ENCODE measurements around the gene KCNE4.

Gene KCNE4

DNA sequence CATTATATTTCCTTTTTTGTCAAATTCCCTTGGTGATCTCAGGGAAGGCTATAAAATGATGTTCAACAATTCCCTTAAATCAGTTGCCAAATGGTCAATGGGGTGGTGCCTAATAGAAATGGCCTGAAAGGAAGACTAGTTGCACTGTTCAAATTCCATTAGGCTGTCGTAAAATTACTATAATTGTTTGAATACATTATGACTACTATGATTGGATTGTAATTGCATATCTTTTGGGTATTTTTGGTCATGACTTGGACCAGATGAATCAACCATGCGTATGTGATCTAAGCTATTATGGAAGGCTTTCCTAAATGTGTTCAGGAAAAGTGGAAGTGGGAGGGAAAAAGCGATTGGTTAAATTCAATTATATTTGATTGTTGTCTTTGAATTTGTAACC, 41.3 kb upstream of the KCNE4 start:
- no peak for DNase-seq (ENCODE audit: low spot score)
- POLR2A ChIA-PET (ENCODE audit: low non-redundant PET): no interaction called here
- H3K27ac ChIP-seq: no peak overlapping the region
- TF ChIP-seq, protein P1, sequence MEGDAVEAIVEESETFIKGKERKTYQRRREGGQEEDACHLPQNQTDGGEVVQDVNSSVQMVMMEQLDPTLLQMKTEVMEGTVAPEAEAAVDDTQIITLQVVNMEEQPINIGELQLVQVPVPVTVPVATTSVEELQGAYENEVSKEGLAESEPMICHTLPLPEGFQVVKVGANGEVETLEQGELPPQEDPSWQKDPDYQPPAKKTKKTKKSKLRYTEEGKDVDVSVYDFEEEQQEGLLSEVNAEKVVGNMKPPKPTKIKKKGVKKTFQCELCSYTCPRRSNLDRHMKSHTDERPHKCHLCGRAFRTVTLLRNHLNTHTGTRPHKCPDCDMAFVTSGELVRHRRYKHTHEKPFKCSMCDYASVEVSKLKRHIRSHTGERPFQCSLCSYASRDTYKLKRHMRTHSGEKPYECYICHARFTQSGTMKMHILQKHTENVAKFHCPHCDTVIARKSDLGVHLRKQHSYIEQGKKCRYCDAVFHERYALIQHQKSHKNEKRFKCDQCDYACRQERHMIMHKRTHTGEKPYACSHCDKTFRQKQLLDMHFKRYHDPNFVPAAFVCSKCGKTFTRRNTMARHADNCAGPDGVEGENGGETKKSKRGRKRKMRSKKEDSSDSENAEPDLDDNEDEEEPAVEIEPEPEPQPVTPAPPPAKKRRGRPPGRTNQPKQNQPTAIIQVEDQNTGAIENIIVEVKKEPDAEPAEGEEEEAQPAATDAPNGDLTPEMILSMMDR (conservative IDR thresholded peaks at IDR 0.05; ENCODE audit: low read depth): no peak
- CTCF ChIA-PET: no interaction called here

DNA sequence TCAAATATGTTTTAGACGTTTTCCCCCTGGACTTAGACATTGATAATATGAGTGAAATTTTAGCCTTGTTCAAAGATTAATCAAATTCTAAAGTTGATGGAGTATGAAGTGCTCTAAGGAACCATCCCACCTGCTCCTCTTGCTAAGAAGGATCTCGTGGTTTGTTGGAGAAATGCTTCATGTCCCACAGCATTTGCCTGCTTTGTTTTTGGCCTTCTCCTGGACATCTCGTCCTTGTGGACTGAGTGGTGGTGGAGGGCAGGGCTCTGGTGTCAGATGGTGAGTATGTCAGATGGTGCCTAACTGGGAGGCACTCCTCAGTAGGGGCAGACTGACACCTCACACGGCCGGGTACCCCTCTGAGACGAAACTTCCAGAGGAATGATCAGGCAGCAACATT, 39.7 kb upstream of the KCNE4 start:
- DNase-seq (ENCODE audit: low spot score): no peak
- CTCF ChIA-PET: no interaction called here
- POLR2A ChIA-PET (ENCODE audit: low non-redundant PET): no interaction called here
- TF ChIP-seq, protein P1 (conservative IDR thresholded peaks at IDR 0.05; ENCODE audit: low read depth): no peak
- no peak overlapping the region for H3K27ac ChIP-seq

DNA sequence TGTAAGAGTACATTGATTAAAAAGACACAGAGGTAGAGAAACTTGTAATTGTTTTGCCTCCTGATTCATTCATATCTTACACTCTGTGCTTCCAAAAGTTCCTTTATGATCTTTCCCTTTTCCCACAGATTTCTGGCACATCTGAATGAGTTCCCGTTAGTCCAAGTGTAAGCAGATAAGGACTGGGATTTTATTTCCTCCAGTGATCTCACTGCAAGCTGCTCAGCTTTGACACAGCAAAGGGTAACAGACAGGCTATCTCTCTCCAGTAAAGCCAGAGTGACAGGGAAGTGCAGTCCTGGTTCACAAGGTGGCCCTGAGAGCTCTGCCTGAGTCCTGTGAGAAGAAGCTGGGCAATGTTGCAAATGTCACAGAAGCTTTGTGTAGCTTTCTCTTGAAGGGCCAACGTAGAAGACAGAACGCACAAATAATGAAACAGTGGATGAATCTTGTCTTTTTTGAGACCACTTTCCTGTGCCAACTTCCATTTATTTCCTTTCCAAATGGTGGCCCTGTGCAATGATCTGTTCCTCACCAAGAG, 32.5 kb upstream of the KCNE4 start:
- no peak for DNase-seq (ENCODE audit: low spot score)
- POLR2A ChIA-PET (ENCODE audit: low non-redundant PET): no interaction called here
- CTCF ChIA-PET: interaction anchor here (0.6 kb wide), 1 partner anchor 33 kb away, joined by 4 read pairs; no protein-coding TSS in a partner anchor
- H3K27ac ChIP-seq: no peak overlapping the region
- TF ChIP-seq, protein P1 (conservative IDR thresholded peaks at IDR 0.05; ENCODE audit: low read depth): no peak

DNA sequence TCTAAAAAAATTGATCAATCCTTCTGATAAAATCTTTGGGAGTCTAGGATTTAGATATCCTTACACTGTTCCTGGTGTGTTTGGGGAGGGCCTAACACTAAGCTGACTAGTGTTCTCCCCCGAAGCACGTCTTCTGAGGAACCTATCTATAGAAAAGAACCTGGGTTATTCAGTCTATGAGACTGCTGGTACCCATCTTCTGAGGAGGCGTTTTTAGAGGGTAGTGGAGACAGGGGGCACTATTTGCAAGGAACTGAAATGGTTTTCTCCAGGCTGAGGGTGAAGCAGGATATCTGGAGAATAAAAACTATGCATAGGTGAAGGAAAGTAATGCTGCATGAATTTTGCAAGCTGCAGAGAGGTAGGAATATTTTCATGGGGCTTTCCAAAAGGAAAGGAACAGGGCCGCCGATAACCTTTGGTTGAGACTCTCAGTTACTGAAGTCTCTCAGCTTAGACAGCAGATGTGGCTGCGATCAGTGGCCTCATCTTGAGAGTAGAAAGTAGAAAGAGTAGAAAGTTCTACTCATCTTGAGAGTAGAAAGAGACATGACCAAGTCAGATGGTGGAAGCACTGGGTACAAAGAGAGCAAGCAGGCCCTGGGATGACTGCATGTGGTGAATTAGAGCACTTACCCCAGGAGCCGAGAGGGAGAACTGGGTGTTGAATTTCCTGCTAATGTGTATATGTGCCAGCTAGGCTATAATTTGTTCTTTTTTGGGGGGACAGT, 31.8 kb upstream of the KCNE4 start:
- TF ChIP-seq, protein P1 (conservative IDR thresholded peaks at IDR 0.05; ENCODE audit: low read depth): no peak
- ChIA-PET CTCF (no interaction called here), POLR2A (ENCODE audit: low non-redundant PET) (no interaction called here)
- H3K27ac ChIP-seq: no peak overlapping the region
- no peak for DNase-seq (ENCODE audit: low spot score)

DNA sequence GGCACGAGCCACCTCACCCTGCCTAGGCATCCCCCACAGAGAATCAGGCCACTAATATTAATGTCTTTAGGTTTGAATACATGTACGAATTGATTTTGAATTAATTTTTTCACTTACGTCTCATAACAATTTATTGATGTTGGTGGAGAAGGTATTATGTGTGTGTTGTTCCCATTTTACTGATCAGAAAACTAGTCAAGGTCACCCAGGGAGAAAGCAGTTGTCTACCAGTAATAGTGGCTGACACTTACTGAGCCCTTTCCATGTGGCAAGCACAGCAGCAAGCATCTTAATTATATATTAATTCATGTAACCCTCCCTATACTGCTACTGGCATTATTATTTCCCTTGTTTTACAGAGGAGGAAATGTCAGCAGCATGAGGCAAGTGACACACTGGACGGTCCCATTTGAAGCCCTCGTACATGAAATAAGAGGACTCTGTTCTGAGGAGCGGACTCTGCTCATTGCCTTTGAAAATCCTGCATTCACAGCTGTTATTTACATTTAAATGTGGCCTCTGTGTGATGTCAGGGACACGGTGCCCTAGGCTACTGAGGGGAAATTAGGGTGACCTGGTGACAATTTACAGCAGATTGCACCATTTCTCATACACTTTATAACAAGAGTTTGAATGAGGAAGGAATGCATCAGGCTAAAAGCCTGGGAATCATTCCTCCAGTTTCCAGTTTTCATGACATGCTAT, 30.9 kb upstream of the KCNE4 start:
- ChIA-PET CTCF (no interaction called here), POLR2A (ENCODE audit: low non-redundant PET) (no interaction called here)
- no peak overlapping the region for H3K27ac ChIP-seq
- TF ChIP-seq, protein P1 (conservative IDR thresholded peaks at IDR 0.05; ENCODE audit: low read depth): no peak
- DNase-seq (ENCODE audit: low spot score): no peak

DNA sequence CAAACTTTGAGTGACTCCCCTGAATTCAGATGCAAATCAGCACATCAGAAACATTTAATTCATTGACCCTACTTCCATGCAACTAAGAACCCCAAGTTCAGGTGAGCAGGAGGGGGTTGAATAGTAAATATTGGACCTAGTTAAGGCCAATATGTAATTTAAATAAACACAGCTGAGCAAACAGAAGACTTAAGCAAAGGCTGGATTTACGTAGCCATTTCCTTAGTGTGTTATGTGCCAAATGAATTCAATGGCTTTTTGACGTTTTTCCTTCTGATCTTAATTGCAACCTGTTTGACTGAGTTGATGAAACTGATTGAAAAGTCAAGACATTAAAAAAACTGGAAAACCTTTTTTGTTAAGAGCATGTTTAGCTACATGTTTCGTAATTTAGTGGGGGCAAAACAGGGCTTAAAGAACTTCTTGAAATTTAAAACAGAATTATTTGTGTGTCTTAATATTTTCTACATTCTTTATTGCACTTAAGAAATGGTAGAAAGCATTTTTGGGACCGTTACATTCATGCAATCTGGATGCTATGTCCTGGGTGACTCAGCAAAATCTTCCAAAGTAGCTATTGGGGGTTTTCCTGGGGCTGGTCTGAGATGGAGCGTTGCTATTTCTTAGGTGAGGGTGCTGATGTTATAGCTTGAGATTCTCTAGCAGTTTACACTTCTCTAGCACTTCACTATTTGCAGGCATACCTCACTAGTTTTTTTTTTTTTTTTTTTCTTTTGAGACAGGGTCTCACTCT, 25.5 kb upstream of the KCNE4 start:
- peak overlapping the region; percentile 30; the same call in 1 of the 2 replicates for H3K27ac ChIP-seq
- ChIA-PET POLR2A (ENCODE audit: low non-redundant PET) (no interaction called here), CTCF (interaction anchor here (1.0 kb wide), 1 partner anchor 55 kb away, joined by 3 read pairs; no protein-coding TSS in a partner anchor)
- DNase-seq (ENCODE audit: low spot score): no peak
- TF ChIP-seq, protein P1 (conservative IDR thresholded peaks at IDR 0.05; ENCODE audit: low read depth): no peak
